Esophagus muscularis mucosa (tissue), 4 donors: Measurements from ENCODE around the gene ANXA6. TPM values are rescaled to one million over a fixed set of nuclear protein-coding genes. Genes with fewer than 3 reads are reported as not detected.

Source experiments
- DNase-seq: peaks from one replicate; pipeline ENCODE4 v3.0.0-alpha.2; 2017; ENCODE audit errors: extremely low spot score
- H3K27ac ChIP-seq, 4 donors: fragments of 200-600 bp; sonication (generic); replicated peaks in 1 of 4; 1 replicate in 3 of 4; 2 replicates in 1 of 4; pipeline ENCODE4 v1.5.1; 2016 to 2019; ENCODE audit warnings: mild to moderate bottlenecking in 1 of 4
- H3K27me3 ChIP-seq, 4 donors: fragments of 200-600 bp; sonication (generic); one replicate each; pipeline versions ENCODE4 v1.5.1 to v1.6.0; 2016 to 2019
- H3K36me3 ChIP-seq, 4 donors: fragments of 200-600 bp; sonication (generic); one replicate each; pipeline ENCODE4 v1.5.1; 2016 to 2019
- H3K4me1 ChIP-seq, 4 donors: fragments of 200-600 bp; sonication (generic); one replicate each; pipeline ENCODE4 v1.5.1; 2016 to 2019
- H3K4me3 ChIP-seq, 4 donors: fragments of 200-600 bp; sonication (generic); 1 replicate in 2 of 4; 2 replicates in 2 of 4; pipeline ENCODE4 v1.5.1; 2016 to 2019; ENCODE audit warnings: mild to moderate bottlenecking in 4 of 4, moderate library complexity in 1 of 4
- H3K9me3 ChIP-seq, 4 donors: fragments of 200-600 bp; sonication (generic); 1 replicate in 3 of 4; 2 replicates in 1 of 4; pipeline ENCODE4 v1.5.1; 2016 to 2019
- CTCF ChIP-seq, 3 experiments: fragments of 200-600 bp in 2 of 3; fragments of 450-650 bp in 1 of 3; sonication (generic) in 2 of 3; IDR thresholded peaks; one replicate each; pipeline ENCODE4 v1.5.1; 2017 to 2019; ENCODE audit warnings: antibody characterized with exemption in 3 of 3, mild to moderate bottlenecking in 2 of 3, moderate library complexity in 1 of 3
- EP300 ChIP-seq: sonication (generic); formaldehyde crosslinking; IDR thresholded peaks from one replicate; pipeline ENCODE4 v1.6.1; 2017; ENCODE audit warnings: antibody characterized with exemption
- POLR2A ChIP-seq: fragments of 450-650 bp; IDR thresholded peaks from one replicate; pipeline ENCODE4 v1.6.1; 2017; ENCODE audit warnings: antibody characterized with exemption, moderate library complexity, mild to moderate bottlenecking, low read depth
- POLR2AphosphoS5 ChIP-seq, 2 donors: sonication (generic); formaldehyde crosslinking; IDR thresholded peaks; one replicate each; pipeline ENCODE4 v1.6.1; 2017; ENCODE audit warnings: antibody characterized with exemption in 2 of 2
- WGBS: methylation state at CpG from one replicate; pipeline ENCODE4 v1.1.5; 2018; 5-methylcytosine and 5-hydroxymethylcytosine counted together
- intact Hi-C: fragments of 100-400 bp; cut with DNase I; formaldehyde crosslinking; loops from one replicate; pipeline ENCODE4 v1.15.1; 2023
- total RNA-seq, 4 donors: library from RNA; depleted of rRNA; stranded (reverse); fragments of >200 nt; gene quantifications; one replicate each; pipeline versions ENCODE4 v1.1.0 to v1.2.1, GENCODE V29; 2016

Gene ANXA6
- total RNA-seq, 4 donors from 2014 or later = 232 to 442 (median 374) TPM

DNA sequence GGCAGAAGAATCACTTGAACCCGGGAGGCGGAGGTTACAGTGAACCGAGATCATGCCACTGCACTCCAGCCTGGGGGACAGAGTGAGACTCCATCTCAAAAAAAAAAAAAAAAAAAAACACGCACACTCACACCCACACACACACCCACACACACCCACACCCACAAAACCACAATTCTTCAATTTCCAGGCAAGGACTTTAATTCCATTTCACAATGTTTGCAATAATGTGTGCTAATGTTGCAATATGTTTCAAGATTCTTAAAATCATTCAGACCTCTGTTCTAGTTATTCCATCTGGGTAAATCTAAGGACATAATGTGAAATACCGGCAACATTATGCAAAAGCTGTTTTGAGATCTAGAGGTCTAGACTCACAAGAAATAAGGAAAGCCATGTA, 38.0 kb upstream of the ANXA6 start:
- Histone ChIP-seq H3K9me3 (no peaks in the 10 kb centered on the region), H3K4me1 (peaks cover 4 to 22% (median 13%) of the 10 kb centered on the region in 4 donors), H3K4me3 (no peak overlapping the region), H3K27ac (peak overlapping the region; percentile 45 to 69 (median 56)), H3K36me3 (peaks cover 18 to 59% (median 44%) of the 10 kb centered on the region in 4 donors), H3K27me3 (no peaks in the 10 kb centered on the region)
- DNase-seq = no peak
- intact Hi-C loops = no loop called here
- TF ChIP-seq POLR2A (no peak), CTCF (IDR thresholded peaks at IDR 0.05) (no peak), EP300 (no peak), POLR2AphosphoS5 (IDR thresholded peaks at IDR 0.05) (peak in 1 of 2 donors; percentile 65)
- WGBS = 83% methylated on average over 5 of the region's 5 CpGs

GRCh38 chr5:151192626-151193025, 35.0 kb upstream of the ANXA6 start:
- DNase-seq = no peak
- intact Hi-C loops = no loop called here
- Histone ChIP-seq H3K36me3 (peaks cover 0 to 53% (median 19%) of the 10 kb centered on the region in 4 donors), H3K4me3 (no peak overlapping the region), H3K9me3 (no peaks in the 10 kb centered on the region), H3K27me3 (no peaks in the 10 kb centered on the region), H3K4me1 (peaks cover 4 to 22% (median 13%) of the 10 kb centered on the region in 4 donors), H3K27ac (no peak overlapping the region)
- TF ChIP-seq EP300 (no peak), POLR2AphosphoS5 (IDR thresholded peaks at IDR 0.05) (no peak), CTCF (IDR thresholded peaks at IDR 0.05) (no peak), POLR2A (no peak)

DNA sequence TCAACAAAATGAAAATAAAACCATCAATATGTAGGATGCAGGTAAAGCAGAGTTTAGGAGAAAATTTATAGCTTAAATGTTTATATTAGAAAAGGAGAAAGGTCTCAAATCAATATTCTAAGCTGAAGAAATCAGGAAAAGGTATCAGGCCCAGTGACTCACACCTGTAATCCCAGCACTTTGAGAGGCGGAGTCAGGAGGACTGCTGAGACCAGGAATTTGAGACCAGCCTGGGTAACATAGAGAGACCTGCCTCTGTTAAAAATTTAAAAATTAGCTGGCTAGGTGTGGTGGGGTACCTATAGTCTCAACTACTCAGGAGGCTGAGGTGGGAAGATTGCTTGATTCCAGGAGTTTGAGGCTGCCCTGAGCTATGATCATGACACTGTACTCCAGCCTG, 34.1 kb upstream of the ANXA6 start:
- intact Hi-C loops = no loop called here
- WGBS = 100% methylated on average over 1 of the region's 1 CpG
- DNase-seq = no peak
- no peak overlapping the region for H3K27ac ChIP-seq
- TF ChIP-seq POLR2AphosphoS5 (IDR thresholded peaks at IDR 0.05) (no peak), POLR2A (no peak), EP300 (no peak), CTCF (IDR thresholded peaks at IDR 0.05) (no peak)
- no peaks in the 10 kb centered on the region for H3K9me3 ChIP-seq
- no peak overlapping the region for H3K4me3 ChIP-seq
- H3K27me3 ChIP-seq = no peaks in the 10 kb centered on the region
- H3K4me1 ChIP-seq = peaks cover 4 to 18% (median 11%) of the 10 kb centered on the region in 4 donors
- H3K36me3 ChIP-seq = peaks cover 0 to 53% (median 20%) of the 10 kb centered on the region in 4 donors

DNA sequence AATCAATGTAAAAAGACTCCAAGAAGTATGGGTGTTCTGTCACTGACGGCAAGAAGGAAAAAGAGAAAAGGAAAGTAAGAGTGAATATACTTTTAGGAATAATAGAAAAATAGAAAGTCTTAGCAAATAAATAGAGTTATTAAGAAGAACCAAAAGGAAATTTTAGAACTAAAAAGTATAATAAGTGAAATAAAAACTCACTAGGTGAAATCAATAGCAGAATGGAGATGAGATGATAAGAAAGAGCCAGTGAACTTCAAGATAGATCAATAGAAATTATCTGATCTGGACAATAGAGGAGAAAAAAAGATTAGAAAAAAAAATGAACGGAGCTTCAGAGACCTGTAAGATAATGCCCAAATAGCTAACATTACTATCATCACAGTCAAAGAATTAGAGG, 31.6 kb upstream of the ANXA6 start:
- Histone ChIP-seq H3K27ac (no peak overlapping the region), H3K36me3 (peaks cover 20 to 71% (median 36%) of the 10 kb centered on the region in 4 donors), H3K27me3 (no peaks in the 10 kb centered on the region), H3K4me3 (no peak overlapping the region), H3K4me1 (peaks cover 0 to 4% (median 0%) of the 10 kb centered on the region in 4 donors), H3K9me3 (no peaks in the 10 kb centered on the region)
- no peak for DNase-seq
- TF ChIP-seq CTCF (IDR thresholded peaks at IDR 0.05) (no peak), POLR2A (no peak), EP300 (no peak), POLR2AphosphoS5 (IDR thresholded peaks at IDR 0.05) (no peak)
- intact Hi-C loops = no loop called here
- 87% methylated on average over 2 of the region's 2 CpGs for WGBS

DNA sequence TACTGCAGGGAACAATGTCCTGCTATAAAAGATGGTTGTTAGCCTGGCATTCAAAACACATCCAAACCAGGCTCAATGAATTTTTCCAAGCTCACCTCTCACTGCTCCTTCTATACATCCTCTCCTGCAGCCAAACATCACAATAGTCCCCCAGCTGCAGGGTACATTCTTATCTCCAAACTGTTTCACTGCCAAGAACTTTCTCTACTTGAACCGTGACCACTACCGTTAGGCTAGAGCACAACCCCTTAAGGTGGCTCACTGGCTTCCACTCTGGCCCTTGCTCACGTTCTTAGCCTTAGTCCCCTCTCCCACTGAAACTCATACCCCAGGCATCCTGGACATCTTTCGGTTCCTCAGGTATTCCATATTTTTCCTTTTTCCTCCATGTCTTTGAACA, 29.0 kb upstream of the ANXA6 start:
- WGBS = 89% methylated on average over 4 of the region's 4 CpGs
- H3K9me3 ChIP-seq = no peaks in the 10 kb centered on the region
- intact Hi-C loops = no loop called here
- H3K36me3 ChIP-seq = peaks cover 41 to 83% (median 62%) of the 10 kb centered on the region in 4 donors
- H3K27ac ChIP-seq = no peak overlapping the region
- TF ChIP-seq CTCF (IDR thresholded peaks at IDR 0.05) (no peak), POLR2A (no peak), POLR2AphosphoS5 (IDR thresholded peaks at IDR 0.05) (no peak), EP300 (no peak)
- no peak overlapping the region for H3K4me3 ChIP-seq
- H3K27me3 ChIP-seq = no peaks in the 10 kb centered on the region
- DNase-seq = peak; percentile 19
- H3K4me1 ChIP-seq = peaks cover 0 to 4% (median 0%) of the 10 kb centered on the region in 4 donors
